Sigmoid colon (tissue), 7 donors: ENCODE measurements around the gene GOLGA6C. TPM values are rescaled to one million over a fixed set of nuclear protein-coding genes. Genes with fewer than 3 reads are reported as not detected.

ENCODE experiments used
- DNase-seq: peaks from one replicate; pipeline ENCODE4 v3.0.0-alpha.2; 2019
- H3K27ac ChIP-seq, 4 donors: fragments of 200-600 bp; sonication (generic); one replicate each; pipeline ENCODE4 v1.5.1; 2016 to 2019; ENCODE audit warnings: mild to moderate bottlenecking in 1 of 4
- H3K27me3 ChIP-seq, 3 donors: fragments of 200-600 bp; sonication (generic); one replicate each; pipeline ENCODE4 v1.5.1; 2019; ENCODE audit warnings: mild to moderate bottlenecking in 1 of 3
- H3K36me3 ChIP-seq, 4 donors: fragments of 200-600 bp; sonication (generic); one replicate each; pipeline ENCODE4 v1.5.1; 2016 to 2019
- H3K4me1 ChIP-seq, 4 donors: fragments of 200-600 bp; sonication (generic); one replicate each; pipeline ENCODE4 v1.5.1; 2017 to 2019
- H3K4me3 ChIP-seq, 4 donors: fragments of 200-600 bp; sonication (generic); one replicate each; pipeline ENCODE4 v1.5.1; 2017 to 2019; ENCODE audit warnings: mild to moderate bottlenecking in 2 of 4, moderate library complexity in 1 of 4
- H3K9me3 ChIP-seq, 4 donors: fragments of 200-600 bp in 3 of 4; sonication (generic) in 3 of 4; one replicate each; pipeline versions ENCODE4 v1.5.1 to v1.6.1; 2013 to 2019
- EP300 ChIP-seq, 4 donors: sonication (generic); formaldehyde crosslinking; IDR thresholded peaks; one replicate each; pipeline ENCODE4 v1.6.1; 2017; ENCODE audit warnings: antibody characterized with exemption in 4 of 4
- POLR2A ChIP-seq, 2 donors: fragments of 450-650 bp; IDR thresholded peaks; one replicate each; pipeline ENCODE4 v1.6.1; 2016; ENCODE audit warnings: antibody characterized with exemption in 2 of 2, mild to moderate bottlenecking in 2 of 2, moderate library complexity in 2 of 2
- POLR2AphosphoS5 ChIP-seq, 4 donors: sonication (generic); formaldehyde crosslinking; IDR thresholded peaks; one replicate each; pipeline ENCODE4 v1.6.1; 2017; ENCODE audit warnings: antibody characterized with exemption in 4 of 4
- WGBS, 2 donors: extraction: QIAGEN DNeasy Blood & Tissue Kit; methylation state at CpG; one replicate each; pipeline ENCODE4 v1.1.7; 2013; 5-methylcytosine and 5-hydroxymethylcytosine counted together
- intact Hi-C: fragments of 100-400 bp; cut with DNase I; formaldehyde crosslinking; loops from one replicate; pipeline ENCODE4 v1.15.1; 2023
- polyA plus RNA-seq, 3 donors: library from polyadenylated mRNA; stranded (reverse); fragments of 200-250 nt; gene quantifications; one replicate each; pipeline ENCODE4 v1.2.3, GENCODE V29; 2013
- total RNA-seq, 4 donors: library from RNA; depleted of rRNA; stranded (reverse); fragments of >200 nt; gene quantifications; one replicate each; pipeline ENCODE4 v1.1.0, GENCODE V29; 2016
- TF ChIP-seq, protein P1 (sequence below), 4 experiments: fragments of 450-650 bp in 3 of 4; fragments of 200-600 bp in 1 of 4; IDR thresholded peaks; one replicate each; pipeline ENCODE4 v1.5.1; 2016 to 2019; ENCODE audit warnings: antibody characterized with exemption in 4 of 4, mild to moderate bottlenecking in 3 of 4, moderate library complexity in 2 of 4
- donor health status: healthy with polysubstance abuse.
- donor health status: Bipolar disorder and iron deficiency.
- donor health status: healthy.

The GOLGA6C gene
- total and polyA plus RNA-seq, 7 donors: 0.33 TPM; not detected in 6

- intact Hi-C loops: no loop called here
- H3K36me3 ChIP-seq: no peaks in the 10 kb centered on the region
- peak; percentile 48 for DNase-seq
- WGBS, 2 donors: 76 to 88% methylated on average over 9 of the region's 9 CpGs
- no peak for TF ChIP-seq POLR2A (IDR thresholded peaks at IDR 0.05)
- TF ChIP-seq POLR2AphosphoS5 (IDR thresholded peaks at IDR 0.05): no peak
- TF ChIP-seq, protein P1, sequence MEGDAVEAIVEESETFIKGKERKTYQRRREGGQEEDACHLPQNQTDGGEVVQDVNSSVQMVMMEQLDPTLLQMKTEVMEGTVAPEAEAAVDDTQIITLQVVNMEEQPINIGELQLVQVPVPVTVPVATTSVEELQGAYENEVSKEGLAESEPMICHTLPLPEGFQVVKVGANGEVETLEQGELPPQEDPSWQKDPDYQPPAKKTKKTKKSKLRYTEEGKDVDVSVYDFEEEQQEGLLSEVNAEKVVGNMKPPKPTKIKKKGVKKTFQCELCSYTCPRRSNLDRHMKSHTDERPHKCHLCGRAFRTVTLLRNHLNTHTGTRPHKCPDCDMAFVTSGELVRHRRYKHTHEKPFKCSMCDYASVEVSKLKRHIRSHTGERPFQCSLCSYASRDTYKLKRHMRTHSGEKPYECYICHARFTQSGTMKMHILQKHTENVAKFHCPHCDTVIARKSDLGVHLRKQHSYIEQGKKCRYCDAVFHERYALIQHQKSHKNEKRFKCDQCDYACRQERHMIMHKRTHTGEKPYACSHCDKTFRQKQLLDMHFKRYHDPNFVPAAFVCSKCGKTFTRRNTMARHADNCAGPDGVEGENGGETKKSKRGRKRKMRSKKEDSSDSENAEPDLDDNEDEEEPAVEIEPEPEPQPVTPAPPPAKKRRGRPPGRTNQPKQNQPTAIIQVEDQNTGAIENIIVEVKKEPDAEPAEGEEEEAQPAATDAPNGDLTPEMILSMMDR (IDR thresholded peaks at IDR 0.05): no peak
- TF ChIP-seq EP300 (IDR thresholded peaks at IDR 0.05): no peak
- H3K27me3 ChIP-seq: peaks cover 0 to 32% (median 2%) of the 10 kb centered on the region in 3 donors
- H3K9me3 ChIP-seq: no peaks in the 10 kb centered on the region
- H3K27ac ChIP-seq: no peak overlapping the region
- H3K4me3 ChIP-seq: no peak overlapping the region
- no peaks in the 10 kb centered on the region for H3K4me1 ChIP-seq
Measured at GRCh38 chr15:75228787-75229186, 29.3 kb upstream of the GOLGA6C start.

GRCh38 chr15:75229191-75230015 is 28.7 kb upstream of the GOLGA6C start:
- intact Hi-C loops: no loop called here
- DNase-seq: peak; percentile 56
- Histone ChIP-seq H3K27me3 (peaks cover 0 to 37% (median 6%) of the 10 kb centered on the region in 3 donors), H3K4me3 (no peak overlapping the region), H3K4me1 (no peaks in the 10 kb centered on the region), H3K9me3 (no peaks in the 10 kb centered on the region), H3K36me3 (no peaks in the 10 kb centered on the region), H3K27ac (no peak overlapping the region)
- TF ChIP-seq POLR2AphosphoS5 (IDR thresholded peaks at IDR 0.05): no peak
- no peak for TF ChIP-seq EP300 (IDR thresholded peaks at IDR 0.05)
- TF ChIP-seq, protein P1 (IDR thresholded peaks at IDR 0.05): no peak
- TF ChIP-seq POLR2A (IDR thresholded peaks at IDR 0.05): no peak
- WGBS, 2 donors: 90% methylated on average over 21 of the region's 21 CpGs

DNA sequence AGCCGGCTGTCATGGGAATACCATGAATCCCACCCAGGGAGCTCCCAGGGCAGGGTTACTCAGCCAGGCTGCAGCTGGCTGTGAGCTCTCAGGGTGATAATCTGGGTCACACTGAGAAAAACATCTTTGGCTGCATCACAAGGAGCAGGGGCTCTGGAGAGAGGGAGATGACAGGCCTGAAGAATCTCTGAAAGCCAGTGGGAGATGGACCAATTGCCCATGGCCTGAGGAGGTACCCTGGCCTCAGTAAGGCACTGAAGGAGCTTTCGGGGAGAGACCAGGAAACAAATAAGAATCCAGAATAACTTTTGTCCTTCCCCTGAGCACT is 28.2 kb upstream of the GOLGA6C start:
- H3K9me3 ChIP-seq: no peaks in the 10 kb centered on the region
- H3K4me3 ChIP-seq: no peak overlapping the region
- 85 to 89% methylated on average over 2 of the region's 2 CpGs for WGBS, 2 donors
- no peaks in the 10 kb centered on the region for H3K4me1 ChIP-seq
- TF ChIP-seq, protein P1 (IDR thresholded peaks at IDR 0.05): no peak
- TF ChIP-seq EP300 (IDR thresholded peaks at IDR 0.05) (no peak), POLR2AphosphoS5 (IDR thresholded peaks at IDR 0.05) (no peak), POLR2A (IDR thresholded peaks at IDR 0.05) (no peak)
- peaks cover 0 to 37% (median 6%) of the 10 kb centered on the region in 3 donors for H3K27me3 ChIP-seq
- no peaks in the 10 kb centered on the region for H3K36me3 ChIP-seq
- H3K27ac ChIP-seq: no peak overlapping the region
- no peak for DNase-seq
- intact Hi-C loops: no loop called here

GRCh38 chr15:75230551-75231371 is 27.4 kb upstream of the GOLGA6C start:
- Histone ChIP-seq H3K4me3 (no peak overlapping the region), H3K9me3 (no peaks in the 10 kb centered on the region), H3K36me3 (no peaks in the 10 kb centered on the region), H3K4me1 (no peaks in the 10 kb centered on the region), H3K27me3 (peaks cover 0 to 40% (median 6%) of the 10 kb centered on the region in 3 donors), H3K27ac (no peak overlapping the region)
- WGBS, 2 donors: 79 to 81% methylated on average over 16 of the region's 16 CpGs
- no peak for TF ChIP-seq POLR2AphosphoS5 (IDR thresholded peaks at IDR 0.05)
- no peak for TF ChIP-seq EP300 (IDR thresholded peaks at IDR 0.05)
- TF ChIP-seq POLR2A (IDR thresholded peaks at IDR 0.05): no peak
- TF ChIP-seq, protein P1 (IDR thresholded peaks at IDR 0.05): no peak
- intact Hi-C loops: no loop called here
- DNase-seq: peak; percentile 52
